GM19372 (cell line): Measurements from ENCODE around the gene CACNA1F.

Source experiments
- ATAC-seq: cut with Tn5 transposase; IDR thresholded peaks from one replicate; pipeline ENCODE4 v1.9.1; 2021; ENCODE audit warnings: mild to moderate bottlenecking, low read depth, moderate library complexity; ENCODE audit not compliant: unreplicated experiment

The CACNA1F gene

DNA sequence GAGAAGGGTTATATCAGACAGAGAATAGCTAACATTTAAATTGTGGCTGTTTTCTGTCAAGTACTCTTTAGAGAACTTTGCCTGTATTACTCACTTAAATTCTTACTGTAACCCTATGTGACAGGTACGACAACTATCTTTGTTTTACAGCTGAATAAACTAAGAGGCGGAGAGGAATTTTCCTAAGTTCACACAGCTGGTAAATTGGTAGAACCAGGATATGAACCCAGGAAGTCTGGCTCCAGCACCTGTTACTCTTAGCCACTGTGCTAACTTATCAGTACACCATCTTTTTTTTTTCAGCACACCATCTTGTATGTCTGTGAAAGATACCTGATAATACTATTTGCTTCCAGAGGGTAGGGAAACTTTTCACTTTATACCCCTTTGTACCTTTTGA lies 31.1 kb downstream of the CACNA1F start:
- ATAC-seq: no peak

DNA sequence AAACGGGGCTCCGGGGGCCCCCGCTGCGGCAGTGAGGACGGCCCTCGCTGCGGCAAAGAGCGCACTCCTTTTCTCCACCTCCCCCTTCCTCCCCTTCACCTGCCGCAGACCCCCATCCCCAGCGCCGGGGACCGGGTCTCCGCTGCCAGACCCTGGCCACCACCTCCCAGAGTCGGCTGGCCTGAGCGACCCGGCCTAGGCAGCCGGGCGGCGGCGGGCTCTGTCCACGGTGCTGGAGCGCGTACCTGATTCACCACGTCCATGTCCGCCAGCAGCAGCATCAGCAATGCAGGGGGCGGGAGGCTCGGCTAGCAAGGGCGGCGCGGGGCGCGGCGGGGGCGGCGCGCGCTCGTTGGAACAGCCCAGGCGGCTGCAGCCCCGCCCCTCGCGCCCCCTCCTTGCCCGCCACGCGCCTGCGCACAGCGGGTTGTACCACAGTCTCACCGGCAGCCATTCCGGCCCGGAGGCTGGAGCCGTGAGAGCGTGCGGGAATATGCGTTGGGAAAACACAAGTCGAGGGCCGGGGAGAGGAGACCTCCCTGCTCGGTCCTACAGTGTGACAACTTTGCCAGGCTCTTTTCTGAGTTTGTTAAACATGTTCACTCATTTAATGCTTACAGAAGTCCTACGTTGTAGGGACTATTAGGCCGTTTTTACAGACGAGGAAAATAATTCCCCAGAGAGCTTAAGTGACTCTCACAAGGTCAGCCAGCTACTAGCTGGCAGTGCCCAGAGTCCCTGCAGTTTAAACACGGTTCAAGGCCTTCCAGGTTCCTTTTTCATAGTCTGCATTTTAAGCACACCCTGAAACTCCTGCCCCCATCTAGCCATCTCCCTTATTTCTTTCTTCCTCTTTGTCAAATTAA lies 33.0 kb downstream of the CACNA1F start, which contains the start of gene SYP:
Gene SYP (minus strand): TSS at position 288 of the 866 bp plus-strand sequence. CDS start 7 bp downstream, at position 281.
- ATAC-seq: peak; percentile 95

DNA sequence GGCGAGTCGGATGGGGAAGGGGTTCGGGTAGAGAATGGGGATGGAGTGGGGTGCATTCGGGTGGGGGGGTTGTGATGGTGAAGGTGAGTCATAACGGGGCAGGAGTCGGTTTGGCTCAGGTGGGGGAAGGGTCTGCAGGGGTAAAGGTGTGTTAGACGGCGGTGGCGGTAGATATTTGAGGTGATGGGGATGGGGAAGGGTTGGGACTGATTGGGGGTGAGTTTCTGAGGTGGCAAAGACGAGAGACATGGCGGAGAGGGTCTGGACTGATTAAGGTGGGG lies 33.9 kb downstream of the CACNA1F start:
- ATAC-seq: no peak

DNA sequence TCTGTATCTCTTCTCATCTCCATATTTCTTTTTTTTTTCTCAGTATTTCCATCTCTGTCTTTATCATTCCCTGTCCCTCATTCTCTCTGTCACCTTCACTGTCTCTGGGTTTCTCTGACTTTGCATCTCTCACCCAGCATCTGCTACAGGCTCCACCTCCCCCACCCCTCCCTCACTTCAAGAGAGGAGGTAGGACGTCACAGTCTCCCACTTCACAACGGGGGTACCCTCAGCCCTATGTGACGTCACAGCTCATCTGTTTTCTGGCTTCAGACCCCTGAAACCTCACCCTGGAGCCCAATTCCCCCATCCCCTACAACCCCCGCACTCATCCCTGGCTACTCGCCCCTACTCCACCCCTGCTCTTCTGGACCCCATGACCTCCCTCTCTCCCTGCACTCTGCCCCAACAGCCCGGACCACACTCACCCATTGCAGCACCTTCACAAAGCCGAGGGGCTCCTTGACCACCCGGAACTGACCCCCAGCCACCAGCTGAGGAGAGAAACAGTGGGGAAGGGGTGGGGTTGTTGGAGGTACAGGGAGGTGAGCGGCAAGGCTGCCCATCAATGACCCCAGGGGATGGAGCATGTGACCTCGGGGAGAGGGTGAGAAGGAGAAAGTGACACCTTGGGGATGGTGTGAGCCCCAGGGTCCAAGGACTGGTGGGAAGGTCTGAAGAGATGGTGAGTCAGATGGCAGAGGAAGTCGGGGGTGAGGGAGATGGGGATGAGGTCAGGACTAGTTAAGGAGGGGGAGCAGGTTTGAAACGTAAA lies 34.4 kb downstream of the CACNA1F start:
- ATAC-seq: no peak

DNA sequence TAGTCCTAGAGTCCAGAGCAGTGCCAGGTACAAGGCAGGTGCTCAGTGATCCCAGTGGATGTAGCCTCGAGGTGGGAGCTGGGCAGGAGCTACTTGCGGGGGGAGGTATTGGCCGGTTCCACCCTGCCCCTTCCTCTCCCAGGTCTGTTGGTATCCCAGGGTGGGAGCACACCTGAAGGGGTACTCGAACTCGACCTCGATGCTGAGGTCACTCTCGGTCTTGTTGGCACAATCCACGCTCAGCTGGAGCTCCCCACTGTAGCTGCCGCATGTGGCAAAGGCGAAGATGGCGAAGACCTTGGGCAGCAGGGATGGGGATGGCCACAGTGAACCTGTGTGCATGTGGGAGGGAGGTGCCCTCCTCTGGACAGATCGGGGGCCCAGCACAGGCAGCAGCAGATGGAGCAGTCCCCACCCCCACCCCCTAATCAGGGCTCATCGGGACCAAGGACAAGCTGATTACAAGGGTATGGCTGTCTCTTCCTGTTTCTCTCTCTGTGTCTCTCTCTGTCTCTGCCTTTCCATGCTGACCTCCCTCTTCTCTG lies 35.5 kb downstream of the CACNA1F start:
- no peak for ATAC-seq

DNA sequence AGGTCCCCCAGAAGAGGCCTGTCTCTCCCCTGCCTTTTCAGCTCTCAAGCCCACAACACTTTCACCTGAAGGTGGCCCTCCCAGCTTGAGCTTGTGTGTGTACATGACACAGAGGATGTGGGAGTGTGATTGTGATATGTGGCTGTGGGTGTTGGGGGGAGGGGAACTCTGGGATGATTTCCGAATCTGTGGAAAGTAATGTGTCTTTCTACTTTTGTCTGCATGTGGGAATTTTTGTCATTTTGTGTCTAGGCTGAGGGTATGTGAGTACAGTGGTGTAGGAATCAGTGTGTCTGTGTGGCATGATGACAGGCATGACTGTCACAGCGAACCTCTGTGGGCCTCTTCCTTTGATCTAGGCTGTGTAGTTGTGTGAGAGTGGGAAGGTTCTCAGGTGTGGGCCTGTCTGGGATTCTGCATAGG lies 39.6 kb downstream of the CACNA1F start:
- no peak for ATAC-seq

DNA sequence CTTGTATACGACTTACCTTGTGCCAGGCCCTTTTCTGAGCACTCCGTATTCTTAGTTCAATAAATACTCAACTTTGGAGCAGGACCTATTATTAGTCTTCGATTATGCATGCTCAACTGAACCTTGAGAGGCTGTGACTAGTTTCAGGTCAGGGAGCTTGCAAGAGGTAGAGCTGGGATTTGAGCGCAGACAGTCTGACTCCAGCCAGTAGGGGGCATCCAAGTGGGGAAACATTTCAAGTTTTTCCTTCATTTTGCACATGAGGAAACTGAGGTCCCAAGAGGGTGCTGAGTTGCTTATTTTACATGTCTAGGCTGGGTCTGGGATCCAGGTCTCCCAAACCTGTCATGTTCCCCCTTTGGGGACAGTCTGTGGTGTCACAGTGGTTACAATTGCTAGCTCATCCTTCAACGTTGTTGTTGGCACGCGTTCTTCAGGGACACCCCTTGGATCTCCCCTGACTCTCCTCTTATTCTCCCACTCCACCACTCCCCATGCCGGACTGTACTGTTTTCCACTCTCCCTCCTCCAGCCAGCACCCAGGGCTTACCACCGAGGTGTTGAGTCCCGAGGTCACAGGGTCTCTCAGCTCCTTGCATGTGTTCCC lies 40.3 kb downstream of the CACNA1F start:
- no peak for ATAC-seq

DNA sequence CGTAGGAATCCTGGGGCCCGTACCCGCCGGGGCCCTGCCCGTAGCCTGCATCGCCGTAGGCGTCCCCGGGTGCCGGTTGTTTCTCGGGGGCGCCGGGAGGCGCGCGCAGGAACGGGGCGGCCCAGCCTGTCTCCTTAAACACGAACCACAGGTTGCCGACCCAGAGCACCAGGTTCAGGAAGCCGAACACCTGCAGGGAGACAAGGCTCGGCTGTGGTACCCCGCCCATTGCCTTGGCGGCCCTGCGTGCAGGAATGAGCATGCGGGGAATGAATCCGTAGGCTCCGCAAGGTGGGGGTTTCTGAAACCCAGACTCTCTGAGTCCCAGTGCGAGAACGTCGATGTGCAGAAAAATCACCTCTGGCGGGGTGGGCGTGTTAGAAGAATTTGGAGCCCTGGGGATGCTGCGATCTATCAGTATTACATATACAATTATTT lies 41.5 kb downstream of the CACNA1F start:
- peak; percentile 5 for ATAC-seq

DNA sequence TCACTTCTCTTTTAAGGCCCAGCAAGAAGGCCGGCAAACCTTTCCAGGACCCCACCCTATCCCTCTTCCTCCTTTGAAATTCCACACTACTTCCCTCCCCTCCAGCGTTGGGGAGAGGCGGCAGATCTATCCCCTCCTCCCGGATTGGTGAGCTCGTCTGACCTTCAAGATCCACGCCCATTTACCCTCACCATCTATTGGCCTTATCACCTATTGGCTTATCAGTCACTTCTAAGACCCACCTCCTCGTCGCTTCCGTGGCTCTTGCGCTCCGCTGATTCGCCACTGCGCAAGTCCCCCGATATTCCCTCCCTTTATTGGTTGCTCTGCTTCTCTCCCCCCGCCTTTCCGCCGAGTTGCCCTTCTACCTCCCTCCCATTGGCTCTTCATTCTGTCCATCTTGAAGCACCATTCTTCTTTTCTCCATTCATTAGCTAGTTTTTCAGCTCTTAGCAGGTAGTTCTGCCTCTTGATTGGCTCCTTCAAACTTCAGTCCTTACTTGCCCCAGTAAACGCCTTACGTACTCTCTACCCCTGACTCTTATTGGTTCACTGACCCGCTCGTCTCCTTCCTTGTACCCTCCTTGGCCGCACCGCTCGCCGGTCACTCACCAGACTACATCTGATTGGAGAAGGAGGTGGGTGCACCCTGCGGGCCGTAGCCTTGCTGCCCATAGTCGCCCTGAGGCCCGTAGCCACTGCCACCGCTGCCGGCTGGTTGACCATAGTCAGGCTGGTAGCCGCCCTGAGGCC lies 42.1 kb downstream of the CACNA1F start:
- ATAC-seq: peak; percentile 85

DNA sequence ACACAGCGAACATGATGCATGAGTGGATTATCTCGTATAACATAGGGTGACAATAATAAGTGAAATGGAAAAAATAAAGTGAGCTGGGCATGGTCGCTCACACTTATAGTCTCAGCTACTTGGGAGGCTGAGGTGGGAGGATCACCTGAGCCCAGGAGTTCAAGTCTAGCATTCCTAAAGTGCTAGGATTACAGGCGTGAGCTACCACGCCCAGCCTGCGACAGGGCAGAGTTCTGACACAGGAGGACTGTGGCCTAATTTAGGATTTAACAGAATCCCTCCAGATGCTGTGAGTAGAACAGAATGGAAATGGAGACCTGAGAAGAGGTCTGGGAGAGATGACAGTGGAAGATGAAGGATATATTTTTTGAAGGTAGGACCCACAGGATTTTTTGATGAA lies 43.5 kb downstream of the CACNA1F start:
- no peak for ATAC-seq

DNA sequence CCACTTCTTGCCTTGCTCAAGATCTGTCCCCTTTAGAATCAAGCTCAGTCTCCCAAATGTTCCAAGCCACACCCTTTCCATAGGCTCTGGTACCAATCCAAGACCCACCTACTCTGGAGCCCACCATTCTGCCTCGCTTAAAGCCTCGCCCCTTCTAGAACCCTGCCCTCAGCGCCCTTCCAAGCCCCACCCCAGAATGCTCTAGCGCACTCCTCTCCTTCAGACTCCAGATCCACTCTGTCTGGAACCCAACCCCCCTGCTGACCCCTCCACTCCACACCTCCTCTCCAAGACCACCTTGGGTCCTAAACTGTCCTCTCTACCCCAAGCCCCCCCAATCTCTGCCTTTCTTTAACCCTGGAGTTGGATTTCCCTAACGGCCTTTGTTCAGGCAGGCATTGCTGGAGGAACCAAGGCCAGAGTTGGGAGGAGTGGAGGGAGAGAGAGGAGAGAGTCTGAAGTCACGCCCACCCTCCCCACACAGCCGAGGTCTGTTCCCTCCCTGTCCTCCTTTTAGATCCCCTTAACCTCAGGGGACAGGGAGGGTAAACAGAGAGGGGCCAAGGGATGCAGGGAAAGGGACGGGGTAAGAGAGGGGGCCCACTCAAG lies 44.6 kb downstream of the CACNA1F start:
- ATAC-seq: no peak

DNA sequence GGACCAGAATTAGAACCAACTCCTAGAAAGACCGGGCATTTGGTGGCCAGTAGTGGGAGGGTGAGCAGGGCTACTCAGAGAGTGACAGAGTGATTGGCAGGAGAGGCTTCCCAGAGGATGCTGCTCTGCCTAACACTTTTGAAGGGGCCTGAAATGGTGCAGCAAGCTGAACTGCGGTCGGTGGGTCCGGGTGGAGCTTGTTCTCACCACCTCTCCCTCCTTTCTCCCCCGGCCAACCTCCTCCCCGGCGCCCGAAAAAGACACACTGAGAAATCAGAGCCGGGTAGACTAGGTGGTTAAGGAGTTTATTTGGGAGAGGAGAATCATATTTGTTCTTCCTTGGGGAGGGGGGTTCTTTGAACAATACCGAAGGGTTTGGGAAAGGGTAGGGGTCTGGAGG lies 45.6 kb downstream of the CACNA1F start:
- no peak for ATAC-seq

DNA sequence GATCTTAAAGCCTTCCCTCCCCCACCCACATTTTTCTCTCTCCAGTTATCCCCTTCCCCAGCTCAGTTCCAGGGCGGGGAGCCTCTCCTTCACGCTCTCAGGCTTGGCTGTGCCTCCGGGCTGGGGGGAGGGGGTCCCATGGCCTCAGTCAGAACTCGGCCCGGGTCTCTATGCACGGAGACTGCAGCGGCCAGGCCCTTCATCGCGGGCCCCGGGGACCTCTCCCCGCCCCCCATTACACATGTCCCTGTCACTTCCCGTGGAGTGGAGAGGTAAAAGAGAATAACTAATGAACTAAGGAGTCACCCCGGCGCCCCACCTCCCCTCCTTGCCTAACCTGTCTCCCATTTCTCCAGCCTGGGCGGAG lies 46.1 kb downstream of the CACNA1F start:
- no peak for ATAC-seq

DNA sequence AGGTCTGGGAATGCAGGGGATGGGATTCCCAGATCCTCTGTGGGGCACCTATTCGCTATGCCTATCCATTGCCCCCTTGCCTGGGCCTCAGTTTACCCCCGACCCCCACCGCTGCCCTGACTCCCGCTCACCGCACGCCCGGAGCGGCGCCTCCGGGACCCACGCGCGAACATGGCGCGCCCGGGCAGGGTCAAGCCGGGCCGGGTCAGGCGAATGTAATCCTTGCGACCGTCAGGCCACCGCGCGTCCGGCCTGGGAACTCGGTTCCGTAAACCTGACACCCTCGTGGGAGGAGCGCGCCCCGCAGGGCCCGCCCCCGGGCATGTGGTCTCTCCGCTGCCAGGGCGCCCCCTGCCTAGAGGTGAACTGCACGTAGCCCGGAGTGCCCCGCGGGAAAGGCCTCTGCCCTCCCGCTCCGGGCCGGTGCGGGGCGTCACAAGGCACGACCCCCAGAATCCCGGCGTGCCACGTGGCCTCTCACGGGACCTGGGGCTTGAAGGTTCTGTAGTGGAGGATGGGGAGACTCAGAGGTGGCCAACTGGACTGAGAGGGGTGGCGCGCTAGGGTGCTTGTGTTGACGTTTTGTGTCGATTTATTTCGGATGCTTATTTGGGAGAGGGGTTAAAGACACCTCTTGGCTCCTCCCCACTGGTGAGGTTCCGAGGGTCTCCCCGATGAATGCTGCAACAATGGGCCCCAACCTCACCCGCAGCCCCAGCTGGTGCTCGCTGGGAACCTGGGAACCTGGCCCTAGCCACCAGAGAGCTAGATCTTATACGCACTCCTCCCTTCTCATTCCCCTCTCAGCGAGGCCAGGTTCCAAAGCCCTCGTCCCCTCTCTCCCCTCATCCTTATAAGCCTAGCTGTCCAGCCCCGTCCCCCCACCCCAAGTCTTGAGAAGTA lies 46.8 kb downstream of the CACNA1F start, which contains the start of gene PRICKLE3:
Gene PRICKLE3 (minus strand): TSS at position 249 of the 903 bp plus-strand sequence. CDS start 76 bp downstream, at position 173.
- ATAC-seq: no peak

DNA sequence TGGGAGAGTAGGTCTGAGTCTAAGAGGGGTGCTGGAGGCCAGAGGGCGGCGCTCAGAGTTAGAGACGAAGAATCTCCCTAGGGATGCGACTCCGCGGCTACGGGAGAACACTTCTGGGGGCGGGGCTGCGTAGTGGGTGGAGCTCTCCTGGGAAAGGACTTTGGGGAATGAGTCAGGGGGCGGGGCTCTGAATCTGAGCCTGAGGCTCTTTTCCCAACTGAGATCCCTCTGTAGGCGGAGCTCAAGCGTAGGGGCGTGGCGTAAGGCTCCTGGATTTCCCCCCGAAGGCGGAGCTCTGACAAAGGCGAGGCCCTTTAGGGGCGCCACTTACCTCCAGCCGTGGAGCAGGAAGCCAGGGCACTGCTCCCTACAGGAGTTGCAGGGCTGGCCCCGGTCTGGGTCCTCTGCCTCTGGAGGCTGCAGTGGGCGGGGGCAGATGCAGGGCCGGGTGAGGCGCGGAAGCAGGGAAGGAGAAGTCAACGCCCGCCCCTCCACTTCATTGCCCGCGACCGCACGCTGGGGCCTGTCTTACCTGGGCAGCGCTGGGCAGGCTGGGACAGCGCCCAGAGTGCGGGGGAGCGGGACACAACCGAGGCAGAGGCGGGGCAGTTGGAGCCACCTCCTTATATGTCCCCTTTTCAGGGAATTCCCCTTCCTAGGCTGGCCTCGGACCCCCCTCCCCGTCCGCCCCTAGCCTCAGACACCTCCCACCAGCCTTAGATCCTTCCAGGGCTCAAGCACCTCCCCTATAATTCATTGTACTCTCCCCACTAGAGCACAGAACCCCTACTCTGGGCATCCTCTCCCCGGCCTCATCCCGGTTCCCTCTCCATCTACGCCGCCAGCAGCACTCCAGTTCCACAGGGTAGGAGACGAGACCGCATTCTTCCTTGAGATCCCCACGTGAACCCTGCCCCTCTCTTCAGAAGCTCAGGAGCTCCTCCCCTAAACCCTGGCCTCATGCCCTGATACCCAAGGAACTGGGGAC lies 48.6 kb downstream of the CACNA1F start:
- no peak for ATAC-seq

DNA sequence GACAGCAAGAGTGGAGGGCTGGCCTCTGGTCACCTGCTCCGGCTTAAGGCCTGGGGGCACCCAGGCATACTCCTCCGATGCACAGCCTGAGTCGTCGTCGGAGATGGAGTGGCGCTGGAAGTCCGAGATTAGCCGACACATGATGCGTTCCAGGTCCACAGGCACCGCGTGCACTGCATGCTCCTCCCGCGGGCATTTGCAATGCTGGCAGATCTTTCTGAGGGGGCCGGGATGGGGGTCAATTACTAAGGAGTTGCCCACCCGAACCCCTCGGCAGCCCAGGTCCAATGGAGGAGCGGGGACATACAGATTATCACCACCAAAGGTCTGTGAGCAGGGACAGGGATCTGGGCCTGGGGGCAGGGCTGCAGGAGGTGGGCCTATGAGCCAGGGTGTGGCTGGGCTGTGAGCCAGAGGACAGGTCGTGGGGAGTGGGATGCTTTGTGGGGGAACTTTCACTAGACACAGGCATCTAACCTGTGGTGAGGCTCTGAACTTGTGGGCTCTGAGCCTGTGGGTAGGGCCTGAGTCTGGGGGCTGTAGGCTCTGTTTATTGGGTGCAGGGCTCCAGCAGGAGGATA lies 49.3 kb downstream of the CACNA1F start:
- ATAC-seq: no peak

DNA sequence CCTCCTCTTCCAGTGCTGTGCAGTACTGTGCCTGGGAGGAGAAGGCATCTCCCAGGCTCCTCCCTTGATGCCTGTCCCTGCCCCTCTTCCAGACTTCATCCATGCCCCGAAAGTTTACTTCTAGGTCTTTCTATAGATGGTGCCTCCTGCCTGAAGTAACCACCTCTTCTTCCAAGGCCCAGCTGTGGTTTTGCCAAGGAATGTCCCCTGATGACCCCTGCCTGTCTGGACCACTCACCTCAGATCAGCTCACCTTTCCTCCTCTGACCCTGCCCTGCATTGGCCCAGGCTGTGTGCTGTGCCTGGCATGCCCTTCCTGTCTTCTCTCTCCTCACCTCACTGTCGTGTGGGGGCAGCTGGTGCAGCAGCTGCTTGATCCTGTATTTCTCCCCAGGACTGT lies 53.8 kb downstream of the CACNA1F start:
- no peak for ATAC-seq
